GM12878 (cell line): ENCODE data around the gene MRPS22. TPM values are rescaled to one million over a fixed set of nuclear protein-coding genes. Genes with fewer than 3 reads are reported as not detected.

Experiments
- BACH1 ChIP-seq: fragments of 450-650 bp; IDR thresholded peaks from 2 replicates; pipeline ENCODE4 v1.6.1; 2017; ENCODE audit warnings: mild to moderate bottlenecking, borderline replicate concordance
- BHLHE40 ChIP-seq, 2 experiments: fragments of 450-650 bp in 1 of 2; IDR thresholded peaks; 2 replicates each; pipeline ENCODE4 v1.6.1; 2011 to 2017; ENCODE audit warnings: low read depth in 2 of 2, borderline replicate concordance in 1 of 2, improper control_type of control experiment in 1 of 2, low read length in 1 of 2, mild to moderate bottlenecking in 1 of 2
- BMI1 ChIP-seq: fragments of 450-650 bp; IDR thresholded peaks from 2 replicates; pipeline ENCODE4 v1.6.1; 2016; ENCODE audit warnings: mild to moderate bottlenecking, moderate library complexity, borderline replicate concordance
- CEBPB ChIP-seq, 2 experiments: fragments of 150-350 bp in 1 of 2; IDR thresholded peaks; 2 replicates each; pipeline ENCODE4 v1.6.1; 2012 to 2014; ENCODE audit warnings: low read depth in 2 of 2, low read length in 2 of 2, borderline replicate concordance in 1 of 2, inconsistent platforms in 1 of 2
- CEBPZ ChIP-seq: fragments of 150-350 bp; IDR thresholded peaks from 2 replicates; pipeline ENCODE4 v1.6.1; 2016; ENCODE audit warnings: low read depth, low read length
- CHD1 ChIP-seq: IDR thresholded peaks from 2 replicates; pipeline ENCODE4 v1.6.1; 2012; ENCODE audit warnings: low read depth, low read length, improper control_type of control experiment
- ELK1 ChIP-seq: IDR thresholded peaks from 2 replicates; pipeline ENCODE4 v1.6.1; 2012; ENCODE audit warnings: low read depth, low read length, improper control_type of control experiment
- EP300 ChIP-seq, 2 experiments: fragments of 150-350 bp in 1 of 2; IDR thresholded peaks; 2 replicates each; pipeline ENCODE4 v1.6.1; 2011 to 2012; ENCODE audit warnings: low read depth in 2 of 2, low read length in 2 of 2, borderline replicate concordance in 1 of 2, improper control_type of control experiment in 1 of 2, inconsistent platforms in 1 of 2; ENCODE audit not compliant: control insufficient read depth in 1 of 2
- ESRRA ChIP-seq: IDR thresholded peaks from 2 replicates; pipeline ENCODE4 v1.6.1; 2012; ENCODE audit warnings: mild to moderate bottlenecking, low read length, improper control_type of control experiment
- FOXK2 ChIP-seq: fragments of 450-650 bp; IDR thresholded peaks from 2 replicates; pipeline ENCODE4 v1.6.1; 2017; ENCODE audit warnings: mild to moderate bottlenecking, moderate library complexity
- MTA2 ChIP-seq: fragments of 450-650 bp; IDR thresholded peaks from 2 replicates; pipeline ENCODE4 v1.6.1; 2016; ENCODE audit warnings: low read depth, mild to moderate bottlenecking, moderate library complexity
- NFXL1 ChIP-seq: fragments of 450-650 bp; IDR thresholded peaks from 2 replicates; pipeline ENCODE4 v1.6.1; 2017; ENCODE audit warnings: antibody characterized with exemption, mild to moderate bottlenecking, borderline replicate concordance
- NFYA ChIP-seq: IDR thresholded peaks from 2 replicates; pipeline ENCODE4 v1.6.1; 2011; ENCODE audit warnings: low read depth, mild to moderate bottlenecking, low read length, improper control_type of control experiment, borderline replicate concordance
- POU2F2 ChIP-seq: IDR thresholded peaks from 3 replicates; pipeline ENCODE4 v1.6.1; 2011; ENCODE audit warnings: low read depth, mild to moderate bottlenecking, low read length, borderline replicate concordance
- SIN3A ChIP-seq: IDR thresholded peaks from 2 replicates; pipeline ENCODE4 v1.6.1; 2012; ENCODE audit warnings: low read depth, low read length, improper control_type of control experiment
- STAT1 ChIP-seq: fragments of 450-650 bp; conservative IDR thresholded peaks from 2 replicates; pipeline ENCODE4 v1.6.1; 2014; ENCODE audit warnings: antibody characterized with exemption, mild to moderate bottlenecking
- TBL1XR1 ChIP-seq: IDR thresholded peaks from 2 replicates; pipeline ENCODE4 v1.6.1; 2012; ENCODE audit warnings: low read depth, low read length, improper control_type of control experiment
- TCF3 ChIP-seq: IDR thresholded peaks from 2 replicates; pipeline ENCODE4 v1.6.1; 2012; ENCODE audit warnings: low read depth, mild to moderate bottlenecking, low read length, borderline replicate concordance; ENCODE audit not compliant: insufficient read depth
- TCF7 ChIP-seq: IDR thresholded peaks from 2 replicates; pipeline ENCODE4 v1.6.1; 2014; ENCODE audit warnings: antibody characterized with exemption, borderline replicate concordance
- YBX1 ChIP-seq: fragments of 450-650 bp; IDR thresholded peaks from 2 replicates; pipeline ENCODE4 v1.6.1; 2016; ENCODE audit warnings: antibody characterized with exemption
- polyA plus RNA-seq, 11 experiments: library from polyadenylated mRNA; depleted of rRNA in 4 of 11; unstranded in 6 of 11; stranded (reverse) in 5 of 11; fragments of >200 nt; fragmentation: Nextera tagmentation in 4 of 11; fragmentation: Illumina TruSeq in 1 of 11; extraction: Ambion mirVana in 4 of 11; extraction: Trizol in 1 of 11; gene quantifications; 1 replicate in 1 of 11; 2 replicates in 10 of 11; pipeline versions ENCODE4 v1.2.1 to v1.2.3, GENCODE V29; 2011 to 2016; ENCODE audit warnings: inconsistent platforms in 2 of 11, missing spikeins in 2 of 11, low read depth in 1 of 11
- total RNA-seq, 4 experiments: library from RNA; depleted of rRNA in 3 of 4; stranded (reverse); fragments of >200 nt in 3 of 4; fragmentation: Illumina TruSeq in 1 of 4; extraction: Trizol in 1 of 4; gene quantifications; 2 replicates each; pipeline versions ENCODE4 v1.2.1 to v1.2.3, GENCODE V29; 2013 to 2021
- TF ChIP-seq, protein P1 (sequence below): fragments of 450-650 bp; formaldehyde crosslinking; IDR thresholded peaks from 2 replicates; pipeline ENCODE4 v1.4.0; 2020; ENCODE audit warnings: mild to moderate bottlenecking, moderate library complexity

Gene MRPS22
- total and polyA plus RNA-seq, 10 of the 15 experiments (the other 5 are each of a cell fraction or from before 2014, with no cell fraction given) = 44.3 to 146 (median 75.2) TPM

GRCh38 chr3:139343895-139344856 is at the start of gene MRPS22 (continued):
- no peak for TF ChIP-seq BMI1
- TF ChIP-seq ELK1 = peak; percentile 81
- no peak for TF ChIP-seq TCF3
- TF ChIP-seq CEBPB (IDR thresholded peaks at IDR 0.05; ENCODE audit: borderline replicate concordance in 1 of 2, low read depth in 2 of 2, low read length in 2 of 2) = no peak
- no peak for TF ChIP-seq CHD1
- no peak for TF ChIP-seq NFYA
- TF ChIP-seq NFXL1 = no peak
- TF ChIP-seq YBX1 = no peak
- no peak for TF ChIP-seq BACH1
- no peak for TF ChIP-seq TBL1XR1
- no peak for TF ChIP-seq CEBPZ
- TF ChIP-seq, protein P1, sequence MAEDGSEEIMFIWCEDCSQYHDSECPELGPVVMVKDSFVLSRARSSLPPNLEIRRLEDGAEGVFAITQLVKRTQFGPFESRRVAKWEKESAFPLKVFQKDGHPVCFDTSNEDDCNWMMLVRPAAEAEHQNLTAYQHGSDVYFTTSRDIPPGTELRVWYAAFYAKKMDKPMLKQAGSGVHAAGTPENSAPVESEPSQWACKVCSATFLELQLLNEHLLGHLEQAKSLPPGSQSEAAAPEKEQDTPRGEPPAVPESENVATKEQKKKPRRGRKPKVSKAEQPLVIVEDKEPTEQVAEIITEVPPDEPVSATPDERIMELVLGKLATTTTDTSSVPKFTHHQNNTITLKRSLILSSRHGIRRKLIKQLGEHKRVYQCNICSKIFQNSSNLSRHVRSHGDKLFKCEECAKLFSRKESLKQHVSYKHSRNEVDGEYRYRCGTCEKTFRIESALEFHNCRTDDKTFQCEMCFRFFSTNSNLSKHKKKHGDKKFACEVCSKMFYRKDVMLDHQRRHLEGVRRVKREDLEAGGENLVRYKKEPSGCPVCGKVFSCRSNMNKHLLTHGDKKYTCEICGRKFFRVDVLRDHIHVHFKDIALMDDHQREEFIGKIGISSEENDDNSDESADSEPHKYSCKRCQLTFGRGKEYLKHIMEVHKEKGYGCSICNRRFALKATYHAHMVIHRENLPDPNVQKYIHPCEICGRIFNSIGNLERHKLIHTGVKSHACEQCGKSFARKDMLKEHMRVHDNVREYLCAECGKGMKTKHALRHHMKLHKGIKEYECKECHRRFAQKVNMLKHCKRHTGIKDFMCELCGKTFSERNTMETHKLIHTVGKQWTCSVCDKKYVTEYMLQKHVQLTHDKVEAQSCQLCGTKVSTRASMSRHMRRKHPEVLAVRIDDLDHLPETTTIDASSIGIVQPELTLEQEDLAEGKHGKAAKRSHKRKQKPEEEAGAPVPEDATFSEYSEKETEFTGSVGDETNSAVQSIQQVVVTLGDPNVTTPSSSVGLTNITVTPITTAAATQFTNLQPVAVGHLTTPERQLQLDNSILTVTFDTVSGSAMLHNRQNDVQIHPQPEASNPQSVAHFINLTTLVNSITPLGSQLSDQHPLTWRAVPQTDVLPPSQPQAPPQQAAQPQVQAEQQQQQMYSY (CRISPR knock-in tag) = no peak
- 0 out of 2 replicates have a peak, but pooled peaks have one; percentile 29 for TF ChIP-seq FOXK2
- peak; percentile 80 for TF ChIP-seq MTA2
- 0 out of 4 replicates have a peak, but pooled peaks of 1 of the 2 experiments have one; percentile 13 for TF ChIP-seq EP300 (IDR thresholded peaks at IDR 0.05; ENCODE audit: borderline replicate concordance in 1 of 2, control insufficient read depth in 1 of 2, low read depth in 2 of 2, low read length in 2 of 2)
- peak; percentile 64; the same call in 2 of the 3 replicates for TF ChIP-seq POU2F2
- 0 out of 4 replicates have a peak, but pooled peaks of 1 of the 2 experiments have one; percentile 10 for TF ChIP-seq BHLHE40 (IDR thresholded peaks at IDR 0.05; ENCODE audit: borderline replicate concordance in 1 of 2, low read depth in 2 of 2, low read length in 1 of 2)
- TF ChIP-seq SIN3A = 0 out of 2 replicates have a peak, but pooled peaks have one; percentile 51
- peak; percentile 67; the same call in 1 of the 2 replicates for TF ChIP-seq STAT1
- no peak for TF ChIP-seq TCF7
- no peak for TF ChIP-seq ESRRA
